HEK293 (cell line): ENCODE data around the gene NCBP1.

Source experiments
- CTCF ChIA-PET: fragments of 350-600 bp; formaldehyde crosslinking; extraction: SDS; loops from one replicate; lab custom pipeline; 2021; ENCODE audit warnings: antibody characterized with exemption; lab: Yijun Ruan, JAX
- POLR2A ChIA-PET: fragments of 300-600 bp; formaldehyde crosslinking; extraction: SDS; loops from one replicate; lab custom pipeline; 2020; ENCODE audit warnings: antibody characterized with exemption, inconsistent platforms; lab: Yijun Ruan, JAX
- H3K27ac ChIP-seq: fragments of 200-500 bp; sonication (Bioruptor generic); 2 replicates; pipeline ENCODE4 v1.5.1; 2014; ENCODE audit warnings: low read depth, low read length, control low read depth, inconsistent platforms; ENCODE audit errors: extremely low read depth
- H3K36me3 ChIP-seq, 2 experiments: fragments of 200-500 bp in 1 of 2; sonication (Bioruptor generic) in 1 of 2; 1 replicate in 1 of 2; 2 replicates in 1 of 2; pipeline ENCODE4 v1.5.1; 2014 to 2017; ENCODE audit warnings: inconsistent platforms in 2 of 2, low read length in 2 of 2; ENCODE audit not compliant: control insufficient read depth in 2 of 2, insufficient read depth in 1 of 2
- H3K4me1 ChIP-seq: fragments of 200-500 bp; sonication (Bioruptor generic); 2 replicates; pipeline ENCODE4 v1.5.1; 2014; ENCODE audit warnings: mild to moderate bottlenecking, low read length, inconsistent platforms; ENCODE audit not compliant: control insufficient read depth, insufficient read depth
- H3K4me3 ChIP-seq: 2 replicates; pipeline ENCODE4 v1.5.1; 2011; ENCODE audit warnings: low read depth, mild to moderate bottlenecking, control low read depth, low read length, moderate library complexity
- H3K9me3 ChIP-seq: fragments of 200-500 bp; sonication (Bioruptor generic); 2 replicates; pipeline ENCODE4 v1.5.1; 2014; ENCODE audit warnings: low read depth, low read length, inconsistent platforms; ENCODE audit not compliant: control insufficient read depth, insufficient read depth
- INSM2 ChIP-seq: fragments of 450-650 bp; formaldehyde crosslinking; IDR thresholded peaks from 2 replicates; pipeline ENCODE4 v1.5.1; 2016; ENCODE audit warnings: missing biosample characterization, missing genetic modification characterization
- TSHZ1 ChIP-seq: fragments of 450-650 bp; formaldehyde crosslinking; IDR thresholded peaks from 2 replicates; pipeline ENCODE4 v1.5.1; 2016; ENCODE audit warnings: missing biosample characterization, missing genetic modification characterization, borderline replicate concordance
- ZBTB49 ChIP-seq: fragments of 450-650 bp; formaldehyde crosslinking; IDR thresholded peaks from 2 replicates; pipeline ENCODE4 v1.5.1; 2016; ENCODE audit warnings: missing biosample characterization, missing genetic modification characterization, low read depth
- ZBTB7A ChIP-seq: fragments of 450-650 bp; formaldehyde crosslinking; IDR thresholded peaks from 2 replicates; pipeline ENCODE4 v1.5.1; 2016; ENCODE audit warnings: low read depth, missing biosample characterization, missing genetic modification characterization
- ZBTB8A ChIP-seq: fragments of 450-650 bp; formaldehyde crosslinking; IDR thresholded peaks from 2 replicates; pipeline ENCODE4 v1.5.1; 2016; ENCODE audit warnings: missing biosample characterization, missing genetic modification characterization
- ZNF2 ChIP-seq: fragments of 450-650 bp; formaldehyde crosslinking; IDR thresholded peaks from 2 replicates; pipeline ENCODE4 v1.5.1; 2016; ENCODE audit warnings: missing biosample characterization, missing genetic modification characterization
- ZNF221 ChIP-seq: fragments of 450-650 bp; formaldehyde crosslinking; IDR thresholded peaks from 2 replicates; pipeline ENCODE4 v1.5.1; 2017; ENCODE audit warnings: missing biosample characterization, missing genetic modification characterization, borderline replicate concordance
- ZNF518A ChIP-seq: fragments of 450-650 bp; formaldehyde crosslinking; conservative IDR thresholded peaks from 2 replicates; pipeline ENCODE4 v1.5.1; 2016; ENCODE audit warnings: low read depth, missing biosample characterization, missing genetic modification characterization
- ZNF521 ChIP-seq: fragments of 450-650 bp; formaldehyde crosslinking; IDR thresholded peaks from 2 replicates; pipeline ENCODE4 v1.5.1; 2017; ENCODE audit warnings: missing biosample characterization, mild to moderate bottlenecking, missing genetic modification characterization
- ZNF560 ChIP-seq: fragments of 450-650 bp; formaldehyde crosslinking; IDR thresholded peaks from 2 replicates; pipeline ENCODE4 v1.5.1; 2017; ENCODE audit warnings: missing biosample characterization, missing genetic modification characterization, borderline replicate concordance
- ZNF639 ChIP-seq: fragments of 450-650 bp; formaldehyde crosslinking; IDR thresholded peaks from 2 replicates; pipeline ENCODE4 v1.5.1; 2016; ENCODE audit warnings: missing biosample characterization, missing genetic modification characterization
- ZNF645 ChIP-seq: fragments of 450-650 bp; formaldehyde crosslinking; IDR thresholded peaks from 2 replicates; pipeline ENCODE4; 2016; ENCODE audit warnings: missing biosample characterization, missing genetic modification characterization
- ZNF677 ChIP-seq: fragments of 450-650 bp; IDR thresholded peaks from 2 replicates; pipeline ENCODE4 v1.5.0; 2018; ENCODE audit warnings: missing biosample characterization, mild to moderate bottlenecking, missing genetic modification characterization, moderate library complexity
- ZNF830 ChIP-seq: fragments of 450-650 bp; IDR thresholded peaks from 2 replicates; pipeline ENCODE4 v1.5.0; 2018; ENCODE audit warnings: missing biosample characterization, missing genetic modification characterization, low read depth, mild to moderate bottlenecking, moderate library complexity
- ZNF837 ChIP-seq: fragments of 450-650 bp; formaldehyde crosslinking; IDR thresholded peaks from 2 replicates; pipeline ENCODE4 v1.5.1; 2016; ENCODE audit warnings: missing biosample characterization, missing genetic modification characterization
- ZNF843 ChIP-seq: fragments of 450-650 bp; formaldehyde crosslinking; IDR thresholded peaks from 2 replicates; pipeline ENCODE4 v1.5.1; 2016; ENCODE audit warnings: missing biosample characterization, missing genetic modification characterization
- ZSCAN4 ChIP-seq: fragments of 450-650 bp; formaldehyde crosslinking; IDR thresholded peaks from 2 replicates; pipeline ENCODE4 v1.5.1; 2017; ENCODE audit warnings: missing biosample characterization, missing genetic modification characterization

Gene NCBP1

GRCh38 chr9:97651646-97652045 is 18.0 kb downstream of the NCBP1 start (continued):
- TF ChIP-seq TSHZ1 (tag by site-specific recombination), result no peak

GRCh38 chr9:97658707-97659106 is 25.1 kb downstream of the NCBP1 start:
- Histone ChIP-seq H3K36me3 (peaks cover 39 to 91% of the 10 kb centered on the region in 2 experiments), H3K27ac (no peak overlapping the region), H3K9me3 (no peaks in the 10 kb centered on the region), H3K4me3 (no peak overlapping the region), H3K4me1 (no peaks in the 10 kb centered on the region)
- ChIA-PET POLR2A (no interaction called here), CTCF (no interaction called here)
- no peak for TF ChIP-seq ZNF830 (tag by site-specific recombination)
- no peak for TF ChIP-seq ZNF645 (tag by site-specific recombination)
- no peak for TF ChIP-seq ZBTB7A (tag by site-specific recombination)
- no peak for TF ChIP-seq ZNF677 (tag by site-specific recombination)
- TF ChIP-seq INSM2 (tag by site-specific recombination), result no peak
- TF ChIP-seq ZNF837 (tag by site-specific recombination), result no peak
- no peak for TF ChIP-seq ZBTB49
- TF ChIP-seq ZNF843, result no peak
- no peak for TF ChIP-seq ZNF518A (tag by site-specific recombination)
- no peak for TF ChIP-seq ZNF221 (tag by site-specific recombination)
- no peak for TF ChIP-seq ZNF2 (tag by site-specific recombination)
- TF ChIP-seq ZNF639 (tag by site-specific recombination), result no peak
- no peak for TF ChIP-seq ZSCAN4 (tag by site-specific recombination)
- no peak for TF ChIP-seq ZNF560 (tag by site-specific recombination)
- no peak for TF ChIP-seq ZBTB8A
- TF ChIP-seq ZNF521, result no peak
